ENCODE measurements around the gene GSG1L.

Gene GSG1L

DNA sequence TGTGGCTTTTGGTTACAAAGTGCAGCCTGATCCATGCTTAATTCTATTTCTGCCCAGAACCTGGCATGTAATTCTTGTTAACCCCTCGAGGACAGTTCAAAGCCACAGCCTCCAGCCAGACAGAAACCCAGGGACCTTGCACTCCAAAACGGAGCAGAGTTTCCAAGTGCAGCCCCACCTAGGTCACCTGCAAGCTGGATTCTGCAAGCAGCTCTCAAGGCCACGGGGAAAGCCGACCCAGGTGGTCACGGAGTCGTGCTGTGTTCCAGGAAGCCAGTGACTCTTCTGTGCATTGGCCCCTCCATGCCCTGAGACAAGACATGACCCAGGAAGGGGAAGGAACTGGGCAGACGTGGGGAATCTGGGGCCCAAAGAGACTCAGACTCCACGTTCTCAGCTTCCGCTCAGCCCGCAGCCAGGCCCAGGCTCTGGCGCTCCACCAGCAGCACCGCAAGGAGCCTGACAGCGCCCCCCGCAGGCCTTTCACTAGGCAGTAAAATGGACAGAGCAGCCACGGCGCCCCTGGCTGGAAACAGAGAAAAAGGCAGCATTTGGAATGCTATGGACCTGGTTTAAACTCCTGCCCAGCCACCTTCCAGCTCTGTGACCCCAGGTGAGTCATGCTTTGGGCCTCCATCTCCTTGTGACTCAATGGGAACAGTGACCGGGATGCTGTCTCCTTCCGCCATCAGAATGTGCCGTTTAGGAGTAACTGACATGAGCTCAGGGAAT is 27.3 kb upstream of the GSG1L start:
- no peak for DNase-seq

DNA sequence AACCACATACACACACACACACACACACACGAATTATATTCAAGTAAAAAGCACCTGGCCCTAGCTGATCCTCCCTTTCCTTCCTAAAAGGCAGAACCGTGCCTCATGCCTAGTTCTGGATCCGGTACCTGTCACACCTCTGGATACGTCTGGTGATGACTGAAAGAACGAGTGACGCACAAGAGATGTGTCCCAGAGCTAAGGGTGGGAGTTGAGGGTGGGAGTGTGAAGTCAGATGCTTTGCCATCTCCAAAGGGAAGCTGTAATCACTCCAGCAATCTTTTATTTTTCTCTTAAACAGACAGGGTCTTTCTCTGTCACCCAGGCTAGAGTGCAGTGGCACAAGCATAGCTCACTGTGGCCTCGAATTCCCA is 26.5 kb upstream of the GSG1L start:
- no peak for DNase-seq

DNA sequence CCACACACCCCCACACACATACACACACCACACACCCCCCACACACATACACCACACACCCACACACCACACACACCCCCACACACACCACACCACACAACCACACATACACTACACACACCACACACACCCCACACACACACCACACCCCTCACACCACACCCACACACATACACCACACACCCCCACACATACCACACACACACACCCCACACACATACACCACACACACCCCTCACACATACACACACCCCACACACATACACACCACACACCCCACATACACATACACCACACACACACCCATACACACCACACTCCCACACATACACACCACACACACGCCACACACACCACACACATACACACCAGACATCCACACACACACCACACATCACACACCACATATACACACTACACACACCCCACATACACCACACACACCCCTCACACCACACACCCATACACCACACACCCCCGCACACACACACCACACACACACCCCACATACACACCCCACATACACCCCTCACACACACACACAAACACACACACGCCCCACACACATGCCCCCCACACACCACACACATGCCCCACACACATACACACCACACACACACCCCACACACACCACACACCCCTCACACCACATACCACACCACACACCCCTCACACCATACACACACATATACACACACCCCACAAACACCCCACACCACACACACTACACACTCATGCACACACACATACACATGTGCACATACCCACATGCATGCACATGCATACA is 25.9 kb upstream of the GSG1L start:
- no peak for DNase-seq

DNA sequence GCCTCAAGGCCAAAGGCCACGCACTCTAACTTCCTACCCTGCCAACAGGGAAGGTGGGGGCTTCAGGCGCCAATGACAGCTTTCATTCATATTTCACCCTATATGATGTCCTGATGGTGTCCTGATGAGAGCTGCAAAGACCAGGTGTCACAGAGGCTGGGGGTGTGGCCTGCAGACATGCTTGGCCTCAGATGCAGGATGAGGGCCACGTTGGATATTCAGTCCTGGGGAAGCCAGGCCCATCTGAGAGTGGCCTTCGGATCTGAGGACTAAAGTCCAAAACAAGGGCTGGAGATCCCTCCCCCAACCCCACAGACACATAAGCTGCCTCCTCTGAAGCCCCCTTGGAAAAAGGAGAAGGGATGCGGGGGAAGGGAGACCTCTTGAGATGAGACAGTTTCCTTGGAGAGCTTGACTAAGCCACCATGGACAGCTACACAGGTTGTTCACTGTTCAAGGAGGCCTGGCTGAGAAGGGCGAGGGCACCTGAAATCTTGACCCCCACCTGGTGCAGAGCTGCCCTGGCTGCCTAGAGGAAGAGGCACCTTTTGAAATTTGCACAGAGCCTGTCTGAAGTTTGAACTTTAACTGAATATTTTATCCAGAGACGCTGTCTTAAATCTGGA is 24.3 kb upstream of the GSG1L start:
- DNase-seq, result no peak

DNA sequence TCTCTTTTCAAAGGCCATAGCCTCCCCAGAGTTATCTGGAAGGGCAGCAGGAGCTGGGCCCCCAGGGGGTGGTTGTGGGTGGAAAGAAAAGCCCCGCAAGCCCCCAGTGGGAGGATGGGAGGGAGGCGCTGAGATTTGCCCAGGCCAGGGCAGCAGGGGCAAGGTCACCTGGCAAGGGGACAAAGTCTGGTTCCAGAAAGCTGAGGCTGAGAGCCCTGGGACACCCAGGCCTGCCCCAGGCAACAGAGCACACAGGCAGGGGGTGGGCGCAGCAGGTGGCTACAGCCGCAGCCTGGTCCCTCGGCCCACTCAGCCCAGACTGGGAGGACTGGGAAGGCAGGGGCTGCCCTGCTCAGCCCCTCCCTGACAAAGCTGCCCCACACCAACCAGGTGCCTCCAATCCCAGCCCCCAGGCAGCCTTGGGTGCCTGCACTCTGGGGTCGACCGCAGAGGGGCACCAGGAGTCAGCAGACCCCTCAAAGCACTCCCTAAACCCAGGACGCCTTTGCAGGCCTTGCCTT is 23.7 kb upstream of the GSG1L start:
- DNase-seq, result no peak

DNA sequence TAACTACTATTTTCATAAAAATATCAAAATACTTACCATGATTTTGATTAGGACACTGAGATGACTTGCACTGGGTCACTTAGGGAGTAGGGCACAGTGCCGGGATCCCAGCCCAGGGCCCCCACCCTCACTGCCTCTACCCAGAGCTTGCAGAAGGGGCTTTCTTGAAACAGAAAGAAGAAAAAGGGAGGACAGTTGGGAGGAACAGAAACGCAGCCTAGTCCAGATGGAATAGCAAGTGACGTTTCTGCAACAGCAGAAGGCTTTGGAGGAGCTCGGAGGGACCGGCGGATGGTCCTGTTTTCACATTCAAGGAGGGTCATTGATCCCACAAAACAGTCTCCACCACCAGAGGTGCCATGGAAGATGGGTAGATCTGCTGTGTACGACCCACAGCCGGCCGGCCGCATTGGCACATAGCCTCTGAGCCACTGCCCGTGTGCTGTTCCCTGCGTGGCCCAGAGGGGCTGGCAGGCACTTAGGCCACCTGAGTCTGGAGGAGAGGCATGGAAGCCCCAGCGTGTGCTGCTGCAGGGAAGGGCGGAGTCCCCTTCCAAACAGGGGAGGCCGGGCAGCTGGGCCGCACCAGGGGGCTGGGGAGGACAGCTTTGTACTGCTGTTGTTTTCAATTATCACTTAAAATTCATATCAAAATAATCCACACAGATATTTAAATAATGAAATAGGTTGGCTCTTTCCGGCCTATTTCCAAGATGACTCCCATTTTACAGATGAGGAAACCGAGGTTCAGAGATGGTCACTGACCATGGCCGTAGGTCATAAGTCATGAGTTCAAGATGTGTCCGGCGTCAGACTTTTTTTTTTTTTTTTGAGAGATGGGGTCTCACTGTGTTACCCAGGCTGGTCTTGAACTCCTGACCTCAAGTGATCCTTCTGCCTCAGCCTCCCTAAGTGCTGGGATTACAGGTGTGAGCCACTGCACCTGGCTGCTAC is 22.9 kb upstream of the GSG1L start:
- no peak for DNase-seq

DNA sequence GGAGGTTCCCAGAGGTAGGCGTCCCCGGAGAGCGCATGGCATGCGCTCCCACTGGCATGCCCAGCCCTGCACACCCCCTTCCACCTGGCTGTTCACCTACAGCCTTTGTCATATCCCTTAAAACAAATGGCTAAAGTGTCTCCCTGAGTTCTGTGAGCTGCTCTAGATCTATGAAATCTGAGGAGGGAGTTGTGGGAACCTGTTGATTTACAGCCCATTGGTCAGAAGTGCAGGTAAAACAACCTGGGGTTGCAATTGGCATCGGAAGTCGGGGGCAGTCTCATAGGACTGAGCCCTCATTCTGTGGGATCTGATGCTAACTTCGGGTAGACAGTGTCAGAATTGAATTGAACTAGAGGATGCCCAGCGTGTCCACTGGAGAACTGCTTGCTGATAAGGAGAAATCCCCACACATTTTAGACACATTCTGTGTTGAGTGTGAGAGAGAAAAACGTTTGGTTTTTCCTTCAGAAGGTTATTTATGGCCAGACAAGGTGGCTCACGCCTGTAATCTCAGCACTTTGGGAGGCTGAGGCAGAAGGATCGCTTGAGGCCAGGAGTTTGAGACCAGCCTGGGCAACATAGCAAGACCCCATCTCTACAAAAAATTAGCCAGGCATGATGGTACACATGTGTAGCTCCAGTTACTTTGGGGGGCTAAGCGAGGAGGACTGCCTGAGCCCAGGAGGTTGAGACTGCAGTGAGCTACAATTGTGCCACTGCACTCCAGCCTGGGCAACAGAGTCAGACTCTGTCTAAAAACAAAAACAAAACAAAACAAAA is 22.1 kb upstream of the GSG1L start:
- DNase-seq, result no peak

DNA sequence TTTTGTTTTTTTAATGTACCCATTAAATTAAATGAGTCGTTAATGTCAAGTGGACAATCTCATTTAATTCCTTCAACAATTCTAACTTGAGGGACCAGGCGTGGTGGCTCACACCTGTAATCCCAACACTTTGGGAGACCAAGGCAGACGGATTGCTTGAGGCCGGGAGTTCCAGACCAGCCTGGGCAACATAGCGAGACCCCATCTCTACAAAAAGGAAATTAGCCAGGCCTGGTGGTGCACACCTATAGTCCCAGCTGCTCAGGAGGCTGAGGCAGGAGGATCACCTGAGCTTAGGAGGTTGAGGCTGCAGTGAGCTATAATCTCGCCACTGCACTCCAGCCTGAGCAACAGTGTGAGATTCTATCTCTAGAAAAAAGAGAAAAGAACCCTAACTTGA is 20.7 kb upstream of the GSG1L start:
- DNase-seq, result no peak

DNA sequence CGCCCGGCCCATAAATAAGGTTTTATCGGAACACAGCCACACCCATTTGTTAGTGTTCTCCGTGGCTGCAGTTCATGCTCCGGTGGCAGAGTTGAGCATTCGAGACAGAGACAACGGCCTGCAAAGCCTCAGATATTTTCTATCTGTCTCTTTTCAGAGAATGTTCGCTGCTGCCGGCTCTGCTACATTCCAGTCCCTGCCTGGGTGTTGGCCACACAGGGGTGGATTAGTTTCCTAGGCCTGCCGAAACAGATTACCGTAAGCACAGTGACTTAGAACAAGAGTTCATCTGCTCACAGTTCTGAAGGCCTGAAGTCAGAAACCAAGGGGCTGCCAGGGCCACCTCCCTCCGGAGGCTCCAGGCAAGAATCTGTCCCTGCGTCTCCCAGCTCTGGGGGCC is 19.1 kb upstream of the GSG1L start:
- DNase-seq, result no peak

DNA sequence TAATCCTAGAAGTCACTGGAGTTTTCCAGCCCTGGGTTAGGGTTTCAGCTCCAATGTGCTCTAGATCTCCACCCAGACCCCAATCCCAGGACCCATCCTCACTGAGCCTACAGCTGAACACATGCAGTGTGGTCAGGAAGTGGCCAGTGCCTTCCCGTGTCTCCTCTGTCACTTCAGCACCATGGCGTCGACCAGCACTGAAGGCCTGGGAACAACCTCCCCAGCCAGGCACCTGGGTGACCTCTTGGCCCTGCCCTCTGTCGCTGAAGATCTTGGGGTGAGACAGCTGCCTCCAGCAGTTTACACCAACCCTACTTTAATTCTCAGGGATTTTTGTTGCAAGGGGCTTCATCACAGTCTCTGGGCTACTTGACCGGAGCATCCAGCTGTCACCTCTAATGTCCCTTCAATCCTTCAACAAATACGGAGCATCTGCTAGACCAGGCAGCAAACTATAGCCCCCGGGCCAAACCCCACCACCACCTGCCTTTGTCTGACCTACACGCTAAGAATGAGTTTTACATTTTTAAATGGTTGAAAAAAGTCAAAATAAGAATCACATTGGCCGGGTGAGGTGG is 18.0 kb upstream of the GSG1L start:
- no peak for DNase-seq

DNA sequence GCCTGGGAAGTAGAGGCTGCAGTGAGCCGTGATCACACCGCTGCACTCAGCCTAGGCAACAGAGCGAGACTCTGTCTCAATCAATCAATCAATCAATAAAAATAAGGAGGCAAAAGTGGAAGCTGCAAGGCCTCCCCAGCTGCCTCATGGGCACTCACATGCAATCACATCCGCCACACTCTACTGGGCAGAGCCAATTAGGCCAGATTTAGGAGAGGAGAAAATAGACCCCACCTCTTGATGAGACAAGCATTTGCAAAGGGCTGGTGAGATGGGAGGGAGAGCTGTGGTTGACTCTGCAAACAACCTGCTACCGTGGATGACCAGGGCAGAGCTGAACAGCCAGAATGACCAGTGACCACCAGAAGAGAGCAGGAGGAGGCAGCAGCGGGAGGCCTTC is 14.7 kb upstream of the GSG1L start:
- no peak for DNase-seq

DNA sequence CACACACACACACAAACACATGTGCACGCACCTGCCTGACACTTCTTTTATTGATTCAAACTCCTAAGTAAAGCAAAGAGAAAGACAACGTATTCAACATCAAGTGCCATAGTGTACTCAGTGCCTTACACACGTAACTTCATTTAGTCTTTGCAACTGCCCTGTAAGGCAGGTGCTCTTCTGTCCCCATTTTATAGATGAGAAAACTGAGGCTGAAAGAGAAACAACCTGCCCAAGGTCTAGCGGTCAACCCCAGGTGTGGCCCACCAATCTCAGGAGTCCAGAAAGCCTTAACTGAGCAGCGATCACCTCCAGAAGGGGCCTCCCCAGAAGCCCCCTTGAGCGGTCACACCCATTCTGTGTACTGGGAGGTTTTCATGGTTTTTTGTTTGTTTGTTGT is 10.3 kb upstream of the GSG1L start:
- DNase-seq, result no peak

DNA sequence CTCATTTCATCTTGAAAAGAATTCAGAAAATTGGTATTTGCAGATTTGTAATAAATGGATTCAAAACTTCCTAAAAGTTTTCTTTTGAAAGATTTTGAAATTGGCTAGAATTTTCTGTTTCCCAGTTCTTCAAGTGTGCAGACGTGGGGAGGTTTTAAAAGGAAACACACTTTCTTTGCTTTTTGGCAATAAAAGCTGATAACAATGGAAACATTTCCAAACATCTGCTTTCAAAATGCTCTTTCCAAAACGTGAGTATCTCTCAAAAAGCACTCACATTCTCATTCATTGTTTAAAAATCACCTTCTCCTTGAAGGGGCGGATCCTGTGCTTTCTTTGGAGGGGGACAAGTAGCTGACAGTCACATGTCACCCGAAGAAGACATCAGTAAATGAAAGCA is 8.6 kb upstream of the GSG1L start:
- no peak for DNase-seq

DNA sequence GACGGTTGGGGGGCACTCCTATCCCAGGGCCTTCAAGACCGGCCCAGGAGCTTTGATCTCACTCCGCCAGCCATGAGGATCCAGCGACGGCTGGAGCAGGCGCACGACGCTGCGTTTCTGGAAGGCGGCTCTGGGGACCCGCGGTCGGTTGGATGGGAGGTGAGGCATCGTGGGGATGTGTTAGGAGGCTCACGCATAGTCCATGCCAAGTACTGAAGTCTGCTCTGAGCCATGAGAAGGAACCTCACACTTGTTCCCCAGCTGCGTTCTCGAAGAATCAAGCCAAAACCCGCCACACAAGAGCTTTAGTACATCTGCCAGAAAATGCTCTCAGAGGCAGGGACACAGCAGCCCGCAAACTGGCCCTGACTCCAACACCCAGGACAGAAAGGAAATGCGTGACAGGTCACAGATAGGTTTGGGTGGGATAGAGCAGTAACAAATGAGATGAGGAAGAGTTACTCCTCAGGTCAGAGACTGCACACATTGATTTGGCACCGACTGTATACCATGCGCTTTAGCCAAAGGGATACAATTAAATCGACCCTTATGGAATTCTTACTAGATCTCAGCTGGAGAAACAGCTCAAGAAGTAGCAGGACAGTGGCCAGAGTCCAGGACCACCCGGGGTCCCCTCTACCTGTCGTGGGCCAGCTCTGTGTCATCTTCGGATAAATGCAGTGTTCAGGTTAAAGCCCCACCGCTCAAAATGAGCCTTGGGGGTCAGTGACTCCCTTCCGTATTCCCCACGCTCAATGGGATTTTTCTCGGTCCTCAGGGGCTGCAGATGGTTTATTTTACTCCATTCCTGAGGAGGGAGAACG is 6.7 kb upstream of the GSG1L start:
- DNase-seq, result peak in 1 of 2 experiments; percentile 10

DNA sequence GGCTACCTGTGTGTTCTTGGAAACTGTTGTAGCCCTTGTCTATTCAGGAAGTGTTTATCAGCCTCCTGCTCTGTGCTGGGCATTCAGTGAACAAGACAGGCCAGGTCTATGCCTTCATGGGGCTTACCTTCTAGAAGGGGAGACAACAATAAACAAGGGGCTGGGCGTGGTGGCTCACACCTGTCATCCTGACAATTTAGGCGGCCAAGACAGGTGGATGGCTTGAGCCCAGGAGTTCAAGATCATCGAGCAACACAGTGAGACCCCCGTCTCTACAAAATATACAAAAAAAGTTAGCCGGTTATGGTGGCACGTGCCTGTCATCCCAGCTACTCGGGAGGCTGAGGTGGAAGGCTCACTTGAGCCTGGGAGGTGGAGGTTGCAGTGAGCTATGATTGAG is 5.5 kb upstream of the GSG1L start:
- no peak for DNase-seq

DNA sequence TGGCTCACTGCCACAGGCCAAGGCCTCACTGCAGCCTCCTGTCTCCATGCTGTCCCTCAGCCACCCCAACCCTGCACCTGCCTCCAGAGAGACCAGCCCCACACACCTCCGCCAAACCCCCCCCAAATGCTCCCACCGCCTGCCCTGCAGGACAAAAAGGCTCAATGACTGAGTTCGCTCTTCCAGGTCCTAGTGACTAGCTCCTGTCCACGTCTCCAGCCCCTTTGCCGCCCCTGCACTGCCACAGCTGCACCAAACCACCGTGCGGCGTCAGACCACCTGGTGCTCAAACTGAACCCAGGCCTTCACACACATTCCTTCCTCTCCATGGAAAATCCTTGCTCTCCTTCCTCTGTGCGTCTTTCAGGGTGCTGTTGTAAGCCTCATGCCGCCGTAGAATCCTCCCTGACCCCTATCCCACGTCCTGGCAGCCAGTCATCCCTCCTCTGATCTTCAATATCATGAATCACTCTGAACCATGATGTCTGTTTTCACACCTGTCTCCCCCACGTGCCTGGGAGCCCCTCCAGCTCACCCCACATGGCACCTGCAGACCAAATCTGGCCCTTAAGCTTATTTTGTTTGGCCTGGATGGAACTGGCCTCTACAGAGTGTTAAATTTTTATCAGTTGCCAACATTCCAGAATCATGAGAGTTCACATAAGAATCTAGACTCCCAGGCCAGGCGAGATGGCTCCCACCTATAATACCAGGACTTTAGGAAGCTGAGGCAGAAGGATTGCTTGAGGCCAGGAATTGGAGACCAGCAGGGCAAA is 4.3 kb upstream of the GSG1L start:
- DNase-seq, result no peak

DNA sequence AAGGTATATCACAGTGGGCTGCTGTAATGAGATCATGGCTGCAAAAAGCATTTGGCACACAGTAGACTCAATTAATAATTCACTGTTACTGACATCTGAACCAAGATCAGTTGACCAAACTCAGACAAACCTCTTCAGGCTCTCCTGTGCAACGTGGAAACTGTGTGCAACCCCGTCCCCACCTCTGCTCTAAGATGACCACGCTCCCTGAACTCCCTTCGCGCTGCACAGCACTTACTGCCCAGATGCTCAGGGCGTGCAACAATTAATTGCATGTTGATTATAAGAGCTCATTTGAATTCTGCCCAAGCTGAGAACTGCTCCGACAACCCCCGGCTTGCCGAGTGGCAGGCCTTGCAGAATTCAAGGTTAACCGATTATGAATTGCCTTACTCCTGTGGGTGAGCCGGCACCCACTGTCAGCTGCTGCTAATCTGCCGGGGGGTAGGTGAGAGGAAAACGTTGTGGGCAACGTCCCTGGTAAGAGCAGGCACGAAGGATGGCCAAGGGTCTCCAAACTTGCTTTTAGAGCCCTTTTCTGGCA is 1.3 kb upstream of the GSG1L start:
- DNase-seq, result no peak

DNA sequence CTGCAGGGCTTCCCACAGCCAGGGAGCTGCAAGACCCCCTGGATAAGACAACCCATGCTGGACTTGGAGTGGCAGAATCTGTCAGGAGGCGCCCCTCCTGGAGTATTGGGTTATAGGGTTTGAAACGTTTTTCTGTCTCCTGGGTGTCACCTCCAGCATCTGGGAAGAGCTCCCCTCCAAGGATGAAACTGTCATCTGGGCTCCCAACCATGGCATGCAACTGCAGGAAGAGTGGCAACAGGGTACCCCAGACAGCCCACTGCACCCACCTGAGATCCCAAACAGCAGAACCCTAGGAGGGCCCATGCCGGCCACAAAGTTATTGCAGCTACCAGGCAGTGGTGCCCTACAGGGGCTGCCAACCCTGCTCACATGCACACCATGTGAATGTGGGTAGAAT is 636 bp upstream of the GSG1L start:
- DNase-seq, result no peak

DNA sequence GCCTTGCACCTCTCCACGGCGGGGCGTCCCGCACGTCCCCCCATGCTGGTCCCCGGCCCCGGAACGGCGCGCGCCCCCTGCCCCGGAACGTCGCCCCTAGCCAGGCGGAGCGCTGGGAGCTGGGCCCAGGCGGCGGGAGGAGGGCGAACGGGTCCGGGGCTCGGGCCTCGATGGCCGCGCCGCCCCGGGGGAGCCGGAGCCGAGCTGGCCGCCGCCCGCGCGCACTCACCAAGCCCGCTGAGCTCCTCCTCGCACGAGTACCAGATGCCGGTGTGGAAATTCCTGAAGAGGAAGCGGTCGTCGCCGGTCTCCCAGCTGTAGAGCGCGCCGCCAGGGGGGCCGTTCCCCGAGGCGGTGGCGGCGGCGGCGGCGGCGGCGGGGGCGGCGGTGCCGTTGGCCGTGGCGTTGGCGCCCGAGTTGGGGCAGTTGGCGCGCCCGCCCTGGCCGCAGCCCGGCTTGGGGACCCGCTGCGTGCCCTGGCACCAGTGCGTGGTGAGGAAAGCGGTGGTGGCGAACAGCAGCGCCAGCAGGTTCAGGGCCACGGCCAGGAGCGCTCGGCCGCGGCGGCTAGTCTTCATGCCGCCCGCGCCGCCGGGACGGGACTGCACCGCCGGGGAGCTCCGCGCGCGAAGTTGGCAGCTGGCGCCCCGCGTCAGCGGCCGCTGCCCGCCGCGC is 530 bp downstream of the GSG1L start:
- DNase-seq, result no peak

Measured in NCI-H446 (cell line).